Renal cortex interstitium (tissue), 11 donors: ENCODE measurements around the gene TBC1D22A. TPM values are rescaled to one million over a fixed set of nuclear protein-coding genes. Genes with fewer than 3 reads are reported as not detected.
A peak's percentile ranks its signal among the peaks of the same experiment; 100 is the strongest.

Experiments
- DNase-seq, 11 donors: peaks; one replicate each; pipeline ENCODE4 v3.0.0-alpha.2; 2013; ENCODE audit warnings: low read depth in 9 of 11, low spot score in 4 of 11; ENCODE audit errors: extremely low read depth in 1 of 11
- polyA plus RNA-seq, 3 donors: library from polyadenylated mRNA; unstranded; fragments of 120-200 nt; gene quantifications; one replicate each; pipeline ENCODE4 v1.2.1, GENCODE V29; 2013; ENCODE audit not compliant: insufficient read length in 3 of 3

TBC1D22A gene
- polyA plus RNA-seq, 3 donors: 16.1 to 19.0 (median 19.0) TPM

- DNase-seq: no peak
Measured at GRCh38 chr22:46748908-46749675, 13.4 kb upstream of the TBC1D22A start.

- DNase-seq: no peak
Measured at GRCh38 chr22:46749682-46750529, 12.5 kb upstream of the TBC1D22A start.

GRCh38 chr22:46750530-46750800 is 12.0 kb upstream of the TBC1D22A start:
- DNase-seq: no peak

- no peak for DNase-seq
Measured at GRCh38 chr22:46750863-46751443, 11.5 kb upstream of the TBC1D22A start.

- no peak for DNase-seq
Measured at GRCh38 chr22:46752286-46752987, 10.0 kb upstream of the TBC1D22A start.

GRCh38 chr22:46752988-46753310 is 9.5 kb upstream of the TBC1D22A start:
- no peak for DNase-seq

- DNase-seq: no peak
Measured at GRCh38 chr22:46753360-46753759, 9.1 kb upstream of the TBC1D22A start.

GRCh38 chr22:46753761-46754109 is 8.7 kb upstream of the TBC1D22A start:
- no peak for DNase-seq

GRCh38 chr22:46754110-46754799 is 8.2 kb upstream of the TBC1D22A start:
- DNase-seq: no peak

- no peak for DNase-seq
Measured at GRCh38 chr22:46754826-46755225, 7.6 kb upstream of the TBC1D22A start.

GRCh38 chr22:46755525-46755924 is 6.9 kb upstream of the TBC1D22A start:
- no peak for DNase-seq

- no peak for DNase-seq
Measured at GRCh38 chr22:46756097-46756496, 6.4 kb upstream of the TBC1D22A start.

GRCh38 chr22:46757104-46757503 is 5.3 kb upstream of the TBC1D22A start:
- no peak for DNase-seq

- no peak for DNase-seq
Measured at GRCh38 chr22:46758121-46758520, 4.3 kb upstream of the TBC1D22A start.

- DNase-seq: peak in 1 of 11 donors; percentile 90
Measured at GRCh38 chr22:46758867-46759290, 3.6 kb upstream of the TBC1D22A start.

- DNase-seq: no peak
Measured at GRCh38 chr22:46761017-46761416, 1.4 kb upstream of the TBC1D22A start.

- DNase-seq: no peak
Measured at GRCh38 chr22:46761539-46762237, 762 bp upstream of the TBC1D22A start.

- no peak for DNase-seq
Measured at GRCh38 chr22:46763051-46763705, 728 bp downstream of the TBC1D22A start.
